HG02970 (cell line): ENCODE measurements around the gene PRAME.
"Not testable (repeated sequence)": the region's sequence is repeated elsewhere in the genome, so short reads cannot be mapped to it uniquely, and the experiment has no call there.

ENCODE experiments used
- ATAC-seq: cut with Tn5 transposase; IDR thresholded peaks from one replicate; pipeline ENCODE4 v1.9.1; 2021; ENCODE audit warnings: mild to moderate bottlenecking, moderate library complexity, moderate number of reproducible peaks; ENCODE audit not compliant: unreplicated experiment, low FRiP score

PRAME gene

DNA sequence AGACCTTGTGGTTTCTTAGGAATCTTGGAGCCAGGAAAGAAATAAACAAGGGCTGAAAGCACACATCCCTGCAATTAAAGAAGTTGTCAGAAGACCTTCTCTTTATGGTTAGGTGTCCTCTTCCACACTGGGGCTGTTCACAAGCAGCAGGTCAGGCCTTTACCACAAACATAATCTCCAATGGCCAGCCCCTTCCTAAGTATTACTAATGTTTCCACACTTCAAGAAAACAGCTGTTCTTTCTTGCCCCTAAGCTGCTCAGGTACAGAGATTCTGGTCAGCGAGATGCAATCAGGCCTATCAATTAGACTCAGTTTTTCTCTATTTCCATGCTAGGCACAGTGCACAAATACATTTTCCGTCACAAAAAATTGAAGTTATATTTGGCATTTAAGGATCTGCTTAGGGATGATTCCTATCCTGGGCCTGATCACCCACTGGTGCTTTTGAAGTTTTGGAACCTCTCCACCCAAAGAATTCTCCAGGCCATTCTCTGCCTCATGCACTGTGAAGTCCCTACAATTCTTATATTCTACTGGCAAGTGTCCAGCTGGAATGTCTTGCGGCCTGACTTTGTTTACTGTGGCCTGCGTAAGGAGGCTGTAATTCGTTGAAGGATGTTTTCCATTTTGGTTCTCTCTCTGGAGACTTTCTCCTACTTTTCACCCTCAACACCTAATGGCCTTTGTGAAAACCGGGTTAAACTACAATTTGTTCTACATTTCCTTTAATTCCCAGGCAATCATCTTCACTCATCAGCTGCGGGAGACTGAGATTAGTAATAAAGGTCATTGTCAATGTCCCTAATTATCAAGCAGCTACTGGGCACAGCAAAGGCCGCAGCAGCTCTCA lies 5.1 kb downstream of the PRAME start:
- ATAC-seq: no peak

DNA sequence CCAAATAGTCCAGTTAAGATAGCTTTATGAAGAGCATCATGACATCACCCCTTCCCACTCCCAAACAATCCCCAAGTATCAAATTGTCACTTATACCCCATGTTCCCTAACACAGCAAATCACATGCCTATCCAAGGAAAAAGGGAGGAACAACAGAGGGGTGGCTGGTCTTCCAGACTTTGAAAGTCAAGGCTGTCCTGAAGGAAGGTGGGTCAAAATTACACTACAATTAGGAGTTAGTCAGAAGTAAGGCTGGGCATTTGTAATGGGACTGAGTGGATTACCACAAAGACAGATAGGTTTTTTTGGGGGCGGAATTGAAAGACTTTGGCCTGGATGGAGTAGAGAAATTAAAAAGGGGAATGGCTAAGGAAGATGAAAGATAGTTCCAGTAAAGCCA lies 5.9 kb downstream of the PRAME start:
- ATAC-seq: no peak

DNA sequence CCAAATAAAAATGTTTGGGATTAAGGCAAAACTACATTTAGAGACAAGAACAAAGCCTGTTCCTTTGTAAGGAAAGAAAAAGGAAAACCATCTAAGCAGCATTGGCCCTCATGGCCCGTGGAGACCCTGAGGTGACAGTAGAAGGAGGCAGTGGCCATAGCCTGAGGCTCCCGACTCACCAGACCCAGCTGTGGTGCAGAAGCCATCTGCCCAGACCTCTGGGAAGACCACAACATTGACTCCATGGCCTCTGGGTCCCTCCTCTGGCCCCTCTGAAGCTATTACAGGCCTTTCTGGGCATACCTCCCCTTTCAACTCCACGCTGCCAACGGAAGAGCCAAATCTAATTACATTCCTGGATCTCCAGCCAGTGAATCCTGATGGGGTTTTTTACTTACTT lies 6.4 kb downstream of the PRAME start:
- ATAC-seq: no peak

DNA sequence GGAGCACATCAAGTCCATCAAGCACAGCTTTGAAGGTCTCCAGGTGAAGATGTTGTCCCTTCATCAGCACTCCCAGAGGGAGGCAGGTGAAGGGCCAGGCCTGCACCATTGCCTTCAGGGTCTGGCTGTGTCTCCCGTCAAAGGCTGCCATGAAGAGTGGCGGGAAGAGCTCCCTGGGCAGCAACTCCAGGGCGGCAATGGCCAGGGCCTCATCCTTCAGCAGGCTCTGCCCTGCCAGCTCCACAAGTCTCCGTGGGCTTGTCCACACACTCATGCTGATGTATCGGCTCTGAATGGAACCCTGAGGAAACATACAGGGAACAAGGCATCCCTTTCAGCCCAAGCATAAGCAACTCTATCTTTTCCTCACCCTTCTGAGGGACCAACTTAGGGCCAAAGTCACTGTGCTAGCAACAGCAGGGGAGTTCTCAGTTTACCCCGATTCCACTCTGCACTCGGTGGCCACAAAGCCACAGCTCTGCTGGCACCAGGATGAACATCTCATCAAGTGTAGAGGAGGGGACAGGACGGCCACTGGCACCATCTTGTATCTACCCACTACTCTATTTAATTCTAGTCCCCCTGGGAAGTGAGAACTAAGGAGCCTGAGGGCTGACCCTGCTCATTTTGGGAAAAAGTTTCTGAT lies 8.2 kb downstream of the PRAME start:
- ATAC-seq: no peak

DNA sequence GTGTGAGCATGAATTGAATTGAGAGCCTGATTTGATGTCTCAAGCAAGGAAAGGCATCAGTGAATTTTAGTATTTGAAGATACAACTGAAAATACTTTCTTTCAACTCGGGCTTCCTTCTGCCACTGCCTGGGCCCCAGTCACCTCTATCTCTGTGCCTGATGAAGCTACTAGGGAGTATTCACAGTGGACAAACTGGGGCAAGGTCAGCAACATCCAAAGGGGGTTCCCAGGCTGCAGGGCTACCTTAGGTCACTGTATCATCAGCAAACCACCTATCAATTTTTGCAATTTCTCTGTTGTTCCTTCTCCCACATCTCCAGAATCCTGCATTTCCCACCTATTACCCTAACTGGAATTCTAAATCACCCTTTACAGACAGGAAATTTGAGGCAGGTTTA lies 10.2 kb downstream of the PRAME start:
- no peak for ATAC-seq

DNA sequence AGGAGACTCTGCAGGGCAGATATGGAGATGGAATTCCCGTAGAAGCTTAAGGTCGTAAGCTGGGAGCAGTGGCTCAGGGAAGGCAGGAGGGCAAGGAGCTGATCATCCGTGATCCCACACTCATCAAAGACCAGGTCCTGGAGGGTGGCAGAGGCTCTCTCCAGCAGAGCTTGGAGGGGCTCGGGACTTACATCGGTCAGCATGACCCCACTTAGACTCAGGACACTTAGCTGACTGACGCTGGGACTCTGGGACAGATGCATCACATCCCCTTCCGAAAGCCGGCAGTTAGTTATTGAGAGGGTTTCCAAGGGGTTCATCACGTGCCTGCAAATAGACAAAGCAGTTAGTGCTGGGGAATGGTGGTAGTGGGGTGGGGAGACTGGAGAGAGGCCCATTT lies 10.7 kb downstream of the PRAME start:
- no peak for ATAC-seq

DNA sequence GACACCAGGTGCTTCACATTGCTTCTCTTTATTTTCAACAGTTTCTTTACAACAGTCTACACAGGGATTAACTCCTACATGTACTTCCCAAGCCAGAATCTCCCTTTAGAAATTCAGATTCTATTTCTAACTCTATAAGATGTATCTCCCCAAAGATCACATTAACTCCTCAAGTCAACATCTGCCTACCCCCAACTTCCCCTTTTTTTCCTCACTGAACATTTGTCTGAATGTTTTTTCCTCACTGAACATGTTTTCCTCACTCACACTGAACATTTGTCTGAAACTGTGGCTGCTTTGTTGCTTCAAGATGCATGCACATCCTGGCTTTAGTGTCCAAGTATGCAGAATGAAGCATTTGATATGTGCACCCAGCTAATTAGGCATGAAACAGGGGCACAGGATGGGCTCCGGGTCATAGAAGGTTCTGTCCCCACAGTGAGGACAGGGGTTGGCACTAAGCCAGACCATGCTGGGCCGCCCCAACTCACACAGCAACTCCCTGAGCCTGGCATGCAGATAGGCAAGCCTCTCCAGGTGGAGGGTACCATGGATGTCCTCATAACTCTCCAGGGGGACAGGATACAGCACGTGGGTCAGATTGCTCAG lies 11.3 kb downstream of the PRAME start:
- no peak for ATAC-seq

DNA sequence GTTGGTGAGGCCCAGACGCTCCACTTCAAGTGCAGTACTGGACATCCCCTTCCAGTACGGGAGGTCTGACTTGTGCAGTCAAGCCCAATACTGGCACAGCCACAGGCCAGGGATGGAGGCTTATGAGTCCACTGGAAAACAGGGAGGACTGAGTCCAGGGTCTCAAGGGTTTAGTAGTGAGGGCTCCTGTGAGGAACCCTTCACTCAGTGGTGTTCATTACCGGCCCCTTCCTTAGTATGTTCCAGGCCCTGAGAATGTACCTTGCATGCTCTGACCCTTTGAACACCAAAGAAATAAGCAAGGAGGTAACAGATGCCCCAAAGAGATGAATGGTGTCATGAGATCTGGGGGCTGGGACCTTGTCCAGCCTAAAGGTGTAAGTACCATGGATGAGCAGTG lies 11.8 kb downstream of the PRAME start:
- ATAC-seq: no peak

DNA sequence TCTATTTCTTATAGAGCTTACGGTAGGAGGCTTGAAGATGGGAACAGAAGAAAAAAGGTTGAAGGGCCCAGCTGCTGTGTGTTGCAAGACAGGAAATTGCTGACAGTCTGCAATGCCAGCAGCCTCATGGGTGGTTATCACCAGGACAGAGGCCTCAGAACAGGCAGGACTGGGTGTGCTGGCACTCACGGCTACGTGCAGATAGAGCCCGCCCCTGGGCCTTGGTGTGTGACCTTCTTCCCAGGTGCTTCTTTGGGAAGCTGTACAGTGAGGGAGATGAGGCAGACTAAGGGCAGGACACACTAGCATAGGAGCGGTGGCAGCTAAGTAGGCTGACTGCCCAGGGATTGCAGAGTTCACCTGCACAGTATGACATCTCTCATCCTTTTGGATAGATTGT lies 12.6 kb downstream of the PRAME start:
- ATAC-seq: no peak

DNA sequence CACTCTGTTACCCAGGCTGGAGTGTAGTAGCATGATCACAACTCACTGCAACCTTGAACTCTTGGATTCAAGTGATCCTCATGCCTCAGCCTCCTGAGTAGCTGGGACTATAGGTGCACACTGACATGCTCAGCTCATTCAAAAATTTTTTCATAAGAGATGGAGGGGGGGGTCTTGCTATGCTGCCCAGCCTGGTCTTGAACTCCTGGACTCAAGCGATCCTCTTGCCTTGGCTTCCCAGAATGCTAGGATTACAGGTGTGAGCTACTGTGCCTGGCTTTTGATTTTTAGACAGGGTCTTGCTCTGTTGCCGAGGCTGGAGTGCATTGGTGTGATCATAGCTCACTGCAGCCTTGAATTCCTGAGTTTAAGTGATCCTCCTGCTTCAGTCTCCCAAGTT lies 14.0 kb downstream of the PRAME start:
- ATAC-seq: no peak

DNA sequence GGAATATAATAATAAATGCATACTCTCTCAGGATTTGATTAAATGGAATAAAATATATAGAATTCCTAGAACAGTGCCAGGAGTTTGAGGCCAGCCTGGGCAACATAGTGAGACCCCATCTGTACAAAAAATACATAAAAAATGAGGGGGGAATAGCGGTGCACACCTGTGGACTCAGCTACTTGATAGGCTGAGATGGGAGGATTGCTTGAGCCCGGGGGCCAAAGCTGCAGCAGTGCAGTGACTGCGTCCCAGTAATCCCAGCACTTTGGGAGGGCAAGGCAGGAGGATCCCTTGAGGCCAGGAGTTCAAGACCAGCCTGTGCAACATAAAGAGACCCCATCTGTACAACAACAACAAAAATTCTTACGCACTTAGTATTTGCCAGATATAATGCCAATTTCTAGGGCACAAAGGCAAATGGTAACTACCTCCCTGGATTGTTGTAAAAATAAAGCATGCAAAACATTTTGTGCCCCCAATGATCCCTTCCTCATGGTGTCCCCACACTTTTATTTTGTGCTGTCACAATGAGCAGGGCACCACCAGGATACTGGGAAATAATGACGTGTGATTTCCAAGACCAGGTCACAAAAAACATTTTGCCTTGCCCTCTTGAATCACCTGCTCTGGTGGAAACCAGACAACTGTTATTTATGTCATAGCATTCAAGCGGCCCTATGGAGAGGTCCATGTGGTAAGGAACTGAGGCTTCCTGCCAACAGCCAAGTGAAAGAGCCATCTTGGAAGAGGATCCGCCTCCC lies 20.7 kb downstream of the PRAME start:
- ATAC-seq: no peak

DNA sequence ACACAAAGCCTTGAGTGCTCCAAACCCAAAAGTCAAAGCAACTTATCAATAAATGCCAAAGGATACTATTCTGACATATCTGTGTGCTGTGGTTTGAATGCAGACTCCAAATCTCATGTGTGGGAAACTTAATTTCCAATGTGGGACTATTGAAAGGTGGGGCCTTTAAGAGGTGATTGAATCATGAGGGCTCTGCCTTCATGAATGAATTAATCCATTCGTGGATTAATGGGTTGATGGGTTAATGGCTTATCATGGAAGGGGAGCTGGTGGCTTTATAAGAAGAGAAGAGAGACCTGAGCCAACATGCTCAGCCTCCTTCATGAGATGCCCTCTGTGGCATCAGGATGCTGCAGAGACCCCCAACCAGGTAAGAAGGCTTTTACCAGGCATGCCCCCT lies 22.1 kb downstream of the PRAME start:
- ATAC-seq: no peak

DNA sequence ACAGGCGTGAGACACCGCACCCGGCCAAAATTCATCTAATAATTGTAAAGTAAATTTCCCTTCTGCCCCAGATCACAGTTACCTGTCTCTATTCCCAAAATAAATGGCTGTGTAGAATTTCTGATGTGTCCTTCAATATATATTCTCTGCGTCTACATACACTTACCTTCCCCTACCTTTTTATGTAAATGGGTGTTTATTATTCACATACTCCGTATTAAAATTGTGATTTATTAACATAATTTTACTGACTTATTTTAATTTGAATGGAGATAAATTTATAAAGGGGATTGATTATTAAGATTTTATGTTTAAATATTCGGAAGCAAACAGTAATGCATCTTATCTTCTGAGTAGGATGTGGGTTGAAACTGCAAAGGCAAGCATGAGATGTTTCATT lies 22.6 kb downstream of the PRAME start:
- no peak for ATAC-seq

DNA sequence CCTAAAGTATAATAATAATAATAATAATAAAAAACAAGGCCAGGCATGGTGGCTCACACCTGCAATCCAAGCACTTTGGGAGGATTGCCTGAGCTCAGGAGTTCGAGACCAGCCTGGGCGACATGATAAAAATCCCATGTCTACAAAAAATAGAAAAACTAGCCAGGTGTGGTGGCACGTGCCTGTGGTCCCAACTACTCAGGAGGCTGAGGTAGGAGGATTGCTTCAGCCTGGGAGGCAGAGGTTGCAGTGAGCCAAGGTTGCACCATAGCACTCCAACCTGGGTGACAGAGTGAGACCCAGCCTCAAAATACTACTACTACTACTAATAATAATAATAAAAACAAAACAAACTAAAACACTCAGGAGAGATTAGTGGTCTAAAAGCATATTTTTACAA lies 23.4 kb downstream of the PRAME start:
- no peak for ATAC-seq

DNA sequence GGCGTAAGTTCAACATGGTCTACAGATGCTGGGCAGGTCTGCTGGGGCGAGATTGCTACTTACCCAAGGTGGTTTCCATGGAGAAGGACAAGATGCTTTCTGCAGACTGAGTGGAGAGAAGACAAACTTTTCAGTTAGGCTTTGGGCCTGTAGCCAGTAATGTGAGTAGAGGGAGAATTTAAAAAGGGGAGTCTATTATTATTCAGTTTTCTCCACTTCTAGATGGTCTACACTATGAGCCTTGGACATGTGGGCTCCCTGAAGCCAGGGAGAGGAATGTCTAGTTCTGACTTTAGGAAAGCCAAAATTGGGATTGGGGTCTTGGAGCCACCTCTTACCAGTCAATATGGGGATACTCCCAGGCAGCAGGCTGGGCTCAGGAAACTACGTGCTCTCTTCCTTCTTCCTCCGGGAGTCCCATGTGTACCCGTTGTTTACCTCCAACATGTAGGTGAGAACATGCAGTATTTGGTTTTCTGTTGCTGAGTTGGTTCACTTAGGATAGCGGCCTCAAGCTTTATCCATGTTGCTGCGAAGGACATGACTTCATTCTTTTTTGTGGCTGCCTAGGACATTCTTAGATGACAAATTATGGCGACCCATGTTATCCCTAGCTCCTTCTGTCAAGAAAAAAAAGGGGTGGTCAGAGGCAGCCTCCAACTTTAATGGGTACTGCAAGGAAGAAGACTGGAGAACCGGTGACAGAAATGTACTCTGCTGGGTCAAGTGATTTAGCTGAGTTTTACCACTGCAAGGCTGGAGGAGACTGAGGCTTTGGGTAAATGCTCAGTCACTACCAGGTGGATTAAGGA lies 24.3 kb downstream of the PRAME start:
- ATAC-seq: no peak

DNA sequence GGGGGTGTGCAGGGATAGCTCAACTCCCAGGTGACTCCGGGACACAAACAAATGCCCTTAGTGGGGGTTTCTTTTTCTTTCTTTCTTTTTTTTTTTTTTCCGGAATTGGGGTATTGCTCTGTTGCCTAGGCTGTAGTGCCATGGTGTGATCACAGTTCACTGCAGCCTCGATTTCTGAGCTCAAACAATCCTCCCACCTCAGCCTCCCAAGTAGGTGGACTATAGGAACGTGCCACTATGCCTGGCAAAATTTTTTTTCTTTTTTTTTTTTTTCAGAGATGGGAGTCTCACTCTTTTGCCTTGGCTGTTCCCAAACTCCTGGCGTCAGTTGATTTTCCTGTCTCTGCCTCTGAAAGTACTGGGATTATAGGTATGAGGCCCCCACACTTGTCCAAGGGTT lies 25.2 kb downstream of the PRAME start:
- ATAC-seq: no peak

DNA sequence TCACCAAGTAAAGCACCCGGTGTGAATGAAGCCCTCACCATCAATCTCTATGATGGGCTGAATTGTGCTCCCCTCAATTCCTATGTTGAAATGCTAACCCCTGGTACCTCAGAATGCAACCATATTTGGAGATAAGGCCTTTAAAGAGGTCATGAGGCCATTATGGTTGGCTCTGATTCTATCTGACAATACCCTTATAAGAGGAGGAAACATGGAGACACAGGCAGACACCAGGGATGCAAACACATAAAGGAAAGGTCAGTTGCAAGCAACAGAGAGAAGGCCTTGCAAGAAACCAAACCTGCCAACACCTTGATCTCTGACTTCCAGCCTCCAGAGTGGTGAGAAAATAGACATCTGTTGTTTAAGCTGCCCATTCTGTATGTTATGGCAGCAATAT lies 25.6 kb downstream of the PRAME start:
- no peak for ATAC-seq

DNA sequence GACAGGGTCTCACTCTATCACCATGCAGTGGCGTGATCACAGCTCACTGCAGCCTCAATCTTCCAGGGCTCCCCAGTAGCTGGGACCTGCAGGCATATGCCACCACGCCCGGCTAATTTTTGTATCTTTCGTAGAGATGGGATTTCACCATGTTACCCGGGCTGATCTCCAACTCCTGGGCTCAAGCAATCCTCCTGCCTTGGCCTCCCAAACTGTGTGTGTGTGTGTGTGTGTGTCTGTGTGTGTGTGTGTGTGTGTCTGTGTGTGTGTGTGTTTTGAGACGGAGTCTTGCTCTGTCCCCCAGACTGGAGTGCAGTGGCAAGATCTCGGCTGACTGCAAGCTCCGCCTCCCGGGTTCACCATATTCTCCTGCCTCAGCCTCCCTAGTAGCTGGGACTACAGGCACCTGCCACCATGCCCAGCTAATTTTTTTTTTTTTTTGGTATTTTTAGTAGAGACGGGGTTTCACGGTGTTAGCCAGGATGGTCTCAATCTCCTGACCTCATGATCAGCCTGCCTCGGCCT lies 26.5 kb downstream of the PRAME start:
- ATAC-seq: not testable (repeated sequence)

DNA sequence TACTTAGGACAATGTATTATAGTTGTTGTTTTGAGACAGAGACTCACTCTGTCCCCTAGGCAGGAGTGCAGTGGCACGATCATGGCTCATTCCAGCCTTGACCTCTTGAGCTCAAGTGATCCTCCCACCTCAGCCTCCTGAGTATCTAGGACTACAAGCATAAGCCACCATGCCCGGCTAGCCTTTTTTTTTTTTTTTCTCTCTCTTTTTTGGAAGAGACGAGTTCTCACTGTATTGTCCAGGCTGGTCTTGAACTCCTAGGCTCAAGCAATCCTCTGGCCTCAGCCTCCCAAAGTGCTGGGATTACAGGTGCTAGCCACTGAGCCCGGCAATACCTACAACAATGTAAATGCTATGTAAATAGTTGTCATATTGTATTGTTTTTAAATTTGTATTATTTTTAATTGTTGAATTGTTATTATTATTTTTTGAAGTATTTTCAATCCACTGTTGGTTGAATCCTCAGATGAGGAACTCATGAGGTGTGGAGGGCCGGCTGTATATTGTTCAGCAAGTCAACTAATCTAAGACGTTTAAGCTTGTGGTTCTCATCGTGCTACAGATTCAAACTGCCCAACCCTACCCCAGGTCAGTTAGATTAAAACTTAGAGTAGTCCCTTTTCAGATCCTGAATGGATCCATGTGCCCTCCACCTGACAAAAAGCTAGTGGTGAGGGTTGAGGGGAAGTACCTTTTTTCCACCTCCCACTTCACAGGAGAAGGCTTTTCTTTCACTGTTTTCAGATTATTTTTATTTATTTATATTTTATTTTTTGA lies 27.1 kb downstream of the PRAME start:
- no peak for ATAC-seq
